Mesodermal cell (in vitro differentiated cells): ENCODE measurements around the gene NTF4.
"Not testable (repeated sequence)": the region's sequence is repeated elsewhere in the genome, so short reads cannot be mapped to it uniquely, and the experiment has no call there.

ENCODE experiments used
- H3K27ac ChIP-seq: 2 replicates; pipeline ENCODE4 v1.7.0; 2013; ENCODE audit warnings: mild to moderate bottlenecking, low read depth, low read length, moderate library complexity; ENCODE audit not compliant: severe bottlenecking
- H3K36me3 ChIP-seq: 2 replicates; pipeline ENCODE4 v1.7.1; 2013; ENCODE audit warnings: mild to moderate bottlenecking, low read length, moderate library complexity; ENCODE audit not compliant: control insufficient read depth, insufficient read depth
- H3K4me1 ChIP-seq: one replicate; pipeline ENCODE4 v1.7.1; 2013; ENCODE audit warnings: mild to moderate bottlenecking, low read length; ENCODE audit not compliant: insufficient read depth, control insufficient read depth, poor library complexity, severe bottlenecking
- H3K4me3 ChIP-seq: 2 replicates; pipeline ENCODE4 v1.7.0; 2013; ENCODE audit warnings: low read length, control low read depth, mild to moderate bottlenecking; ENCODE audit not compliant: insufficient read depth, poor library complexity, severe bottlenecking; ENCODE audit errors: extremely low read depth
- H3K9me3 ChIP-seq: 2 replicates; pipeline ENCODE4 v1.7.1; 2013; ENCODE audit warnings: mild to moderate bottlenecking, low read length, moderate library complexity; ENCODE audit not compliant: control insufficient read depth
- WGBS, 2 experiments: methylation state at CpG; one replicate each; pipeline ENCODE4 v1.1.5; 2013; ENCODE audit warnings: missing lambda C conversion rate in 2 of 2; ENCODE audit not compliant: insufficient coverage in 2 of 2; 5-methylcytosine and 5-hydroxymethylcytosine counted together

The NTF4 gene

DNA sequence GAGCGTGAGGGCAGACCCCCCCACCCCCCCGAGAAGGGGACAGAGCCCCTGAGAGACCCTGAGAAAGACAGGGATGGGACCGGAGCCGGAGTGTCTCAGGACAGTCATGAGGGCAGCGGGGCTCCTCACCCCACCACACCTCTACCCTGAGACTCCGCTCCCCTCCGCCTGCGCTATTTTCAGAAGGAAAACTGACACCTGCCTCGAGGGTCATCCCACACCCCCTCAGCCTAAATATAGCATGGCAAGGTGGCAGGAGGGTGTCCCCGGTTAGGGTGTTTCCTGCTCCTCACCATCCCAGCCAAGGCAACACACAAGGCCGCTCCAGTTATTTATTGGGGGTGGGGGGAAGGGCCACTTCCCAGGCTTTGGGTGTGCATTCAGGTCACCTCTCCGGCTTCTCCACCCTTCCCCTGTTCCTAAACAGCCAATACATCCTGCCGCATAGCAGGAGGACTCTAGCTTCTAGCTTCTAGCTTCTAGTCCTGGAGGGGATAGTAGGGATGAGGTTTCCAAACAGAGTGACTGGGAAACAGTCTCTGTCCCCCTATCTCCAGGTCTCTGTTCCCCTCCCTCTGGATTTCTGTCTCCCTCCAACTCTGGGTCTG lies 1.4 kb upstream of the NTF4 start:
- Histone ChIP-seq H3K4me1 (peaks cover 11% of the 10 kb centered on the region), H3K4me3 (no peak overlapping the region), H3K36me3 (no peaks in the 10 kb centered on the region), H3K9me3 (no peaks in the 10 kb centered on the region), H3K27ac (no peak overlapping the region)
- WGBS, 2 experiments = 89% methylated on average over 6 of the region's 13 CpGs; no CpG with 5 or more reads in 1 of the 2 experiments

DNA sequence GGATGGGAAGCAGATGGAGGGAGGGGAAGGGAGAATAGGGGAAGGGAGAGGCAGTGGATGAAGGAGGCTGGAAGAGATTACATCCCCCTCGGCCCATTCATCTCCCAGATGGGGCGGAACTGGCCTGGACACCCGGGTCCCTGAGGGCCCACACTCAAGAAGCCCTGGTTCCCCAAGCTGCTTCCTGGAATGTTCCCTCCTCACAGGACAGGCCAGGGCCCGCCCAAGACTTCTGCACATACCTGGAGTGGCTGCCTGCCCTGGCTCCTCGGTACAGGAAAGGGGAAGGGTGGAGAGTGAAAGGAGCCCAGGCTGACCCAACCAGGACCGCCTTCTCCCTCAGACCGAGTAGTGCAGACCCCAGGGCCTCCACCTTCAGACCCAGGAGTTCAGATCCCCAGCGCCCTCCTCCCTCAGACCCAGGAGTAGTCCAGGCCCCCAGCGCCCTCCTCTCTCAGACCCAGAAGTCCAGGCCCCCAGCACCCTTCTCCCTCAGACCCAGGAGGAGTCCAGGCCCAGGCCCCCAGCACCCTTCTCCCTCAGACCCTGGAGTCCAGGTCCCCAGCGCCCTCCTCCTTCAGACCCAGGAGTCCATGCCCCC lies 489 bp downstream of the NTF4 start:
- H3K4me3 ChIP-seq = peak overlapping the region; percentile 35
- no peaks in the 10 kb centered on the region for H3K36me3 ChIP-seq
- H3K9me3 ChIP-seq = no peaks in the 10 kb centered on the region
- WGBS, 2 experiments = 68 to 76% methylated on average over 4 to 8 of the region's 10 CpGs
- H3K27ac ChIP-seq = no peak overlapping the region
- peaks cover 11% of the 10 kb centered on the region for H3K4me1 ChIP-seq

DNA sequence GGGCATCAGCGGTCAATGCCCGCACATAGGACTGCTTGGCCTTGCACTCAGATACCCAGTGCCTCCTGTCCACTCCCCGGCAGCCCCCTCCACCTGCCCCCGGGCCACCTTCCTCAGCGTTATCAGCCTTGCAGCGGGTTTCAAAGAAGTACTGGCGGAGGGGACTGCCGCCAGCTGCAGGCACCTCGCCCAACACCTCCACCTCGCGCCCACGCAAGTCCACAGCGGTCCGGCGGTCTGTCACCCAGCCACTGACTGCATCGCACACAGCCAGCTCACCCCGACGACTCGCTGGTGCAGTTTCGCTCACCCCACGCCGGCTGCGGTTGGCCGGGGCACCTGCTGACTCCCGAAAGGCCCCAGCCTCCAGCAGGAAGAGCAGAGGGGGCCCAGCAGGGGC lies 3.2 kb downstream of the NTF4 start:
- no peak overlapping the region for H3K27ac ChIP-seq
- no peaks in the 10 kb centered on the region for H3K36me3 ChIP-seq
- H3K4me1 ChIP-seq = peaks cover 11% of the 10 kb centered on the region
- no peak overlapping the region for H3K4me3 ChIP-seq
- 84 to 91% methylated on average over 20 to 25 of the region's 25 CpGs for WGBS, 2 experiments
- no peaks in the 10 kb centered on the region for H3K9me3 ChIP-seq

DNA sequence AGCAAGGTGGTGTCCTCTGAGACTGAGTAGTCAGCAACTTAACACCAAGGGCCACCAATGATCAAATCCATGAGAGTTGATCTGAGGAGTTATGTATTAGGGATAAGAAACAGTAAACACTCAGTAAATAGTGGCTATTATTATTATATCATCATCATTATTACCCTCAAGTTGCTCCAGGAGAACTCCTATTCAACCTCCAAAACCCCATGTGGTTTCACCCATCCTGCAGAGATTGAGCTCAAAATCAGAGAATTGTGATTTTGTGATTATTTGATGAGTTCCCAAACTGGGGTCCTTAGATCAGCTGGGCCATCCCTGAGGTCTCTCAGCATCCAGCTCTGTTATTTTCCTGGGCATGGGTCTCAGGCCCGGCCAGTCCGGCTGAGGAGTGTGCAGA lies 3.6 kb downstream of the NTF4 start:
- no peak overlapping the region for H3K4me3 ChIP-seq
- no peak overlapping the region for H3K27ac ChIP-seq
- WGBS, 2 experiments = 80 to 89% methylated on average over 1 to 2 of the region's 2 CpGs
- H3K36me3 ChIP-seq = no peaks in the 10 kb centered on the region
- peaks cover 11% of the 10 kb centered on the region for H3K4me1 ChIP-seq
- H3K9me3 ChIP-seq = no peaks in the 10 kb centered on the region

DNA sequence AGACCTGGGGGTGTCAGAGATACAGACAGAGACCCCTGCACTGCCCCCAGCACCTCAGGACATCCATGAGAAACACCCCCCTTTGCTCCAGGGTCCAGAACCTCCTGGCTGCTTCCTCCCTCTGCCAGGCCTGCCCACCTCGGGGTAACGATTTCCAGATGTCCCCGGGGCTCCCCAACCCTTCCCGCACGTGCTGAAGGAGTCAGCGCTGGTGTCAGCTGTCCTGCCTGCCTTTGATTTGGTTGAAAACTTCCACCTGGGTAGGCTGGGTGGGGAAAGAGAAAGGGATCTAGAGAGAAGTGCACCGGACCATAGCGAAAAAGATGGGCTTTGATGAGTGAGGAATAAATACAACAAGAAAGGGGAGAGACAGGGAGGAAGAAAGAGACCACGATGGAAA lies 5.6 kb downstream of the NTF4 start:
- Histone ChIP-seq H3K9me3 (no peaks in the 10 kb centered on the region), H3K4me3 (no peak overlapping the region), H3K36me3 (no peaks in the 10 kb centered on the region), H3K4me1 (no peaks in the 10 kb centered on the region), H3K27ac (no peak overlapping the region)
- 93 to 96% methylated on average over 7 to 9 of the region's 9 CpGs for WGBS, 2 experiments

DNA sequence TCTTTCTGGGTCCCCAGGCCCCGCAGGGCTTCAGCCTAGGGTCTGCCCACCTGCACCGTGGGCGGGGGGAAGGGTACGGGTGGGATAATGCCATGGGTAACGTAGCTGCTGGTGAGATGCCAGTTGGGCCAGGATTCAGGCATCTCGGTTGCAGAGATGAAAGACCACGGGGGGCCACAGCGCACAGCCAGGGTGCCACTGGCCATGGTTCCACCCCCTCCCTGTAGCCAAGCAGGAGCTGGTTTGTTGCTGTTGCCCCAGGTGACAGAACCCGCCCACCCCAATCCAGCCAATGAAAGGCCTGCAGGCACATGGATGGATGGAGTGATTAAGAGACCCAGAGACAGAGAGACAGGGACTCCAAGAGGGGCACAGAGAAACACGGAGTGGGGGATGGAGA lies 6.1 kb downstream of the NTF4 start:
- no peak overlapping the region for H3K27ac ChIP-seq
- 80 to 81% methylated on average over 7 to 8 of the region's 10 CpGs for WGBS, 2 experiments
- no peaks in the 10 kb centered on the region for H3K36me3 ChIP-seq
- H3K4me3 ChIP-seq = no peak overlapping the region
- no peaks in the 10 kb centered on the region for H3K4me1 ChIP-seq
- H3K9me3 ChIP-seq = no peaks in the 10 kb centered on the region

DNA sequence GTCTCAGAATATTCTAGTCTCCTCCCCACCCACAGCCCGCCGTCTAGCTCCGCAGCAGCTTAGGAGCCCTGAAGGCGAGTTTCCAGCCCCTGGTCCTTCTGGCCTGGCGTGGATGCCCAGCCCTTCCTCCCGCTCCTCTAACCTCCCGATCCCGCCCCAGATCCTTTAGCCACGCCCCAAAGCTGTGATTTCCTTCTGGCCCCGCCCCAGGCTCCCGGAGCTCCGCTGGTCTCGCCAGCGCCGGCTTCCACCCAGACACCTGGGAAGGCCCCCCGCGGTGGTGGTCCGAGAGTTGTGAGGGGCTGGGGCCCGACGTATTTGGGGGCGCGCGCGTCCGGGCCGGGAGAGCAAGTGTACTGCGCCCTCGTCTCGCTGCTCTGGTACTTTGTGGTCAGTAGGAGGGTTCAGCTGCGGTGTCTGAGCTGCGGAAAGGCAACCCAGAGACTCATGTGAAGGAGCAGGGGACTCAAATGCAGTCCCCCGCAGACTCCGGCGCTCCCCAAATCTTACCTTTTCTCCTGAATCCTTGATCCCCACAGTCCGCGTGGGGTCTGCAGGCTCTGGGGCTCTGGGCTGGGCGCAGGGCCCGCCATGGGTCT lies 6.9 kb downstream of the NTF4 start, which contains the start of gene CGB7:
TSS of gene CGB7 (minus strand) at position 114 of the 599 bp plus-strand sequence. CDS start 2,374 bp downstream, outside the sequence.
- Histone ChIP-seq H3K27ac (no peak within 1 kb of the TSS), H3K9me3 (no peaks in the 10 kb centered on the region), H3K4me1 (no peaks in the 10 kb centered on the region), H3K36me3 (no peaks in the 10 kb centered on the region), H3K4me3 (peak within 1 kb of the TSS; percentile 44)
- 10 to 14% methylated on average over 29 to 31 of the region's 38 CpGs for WGBS, 2 experiments

DNA sequence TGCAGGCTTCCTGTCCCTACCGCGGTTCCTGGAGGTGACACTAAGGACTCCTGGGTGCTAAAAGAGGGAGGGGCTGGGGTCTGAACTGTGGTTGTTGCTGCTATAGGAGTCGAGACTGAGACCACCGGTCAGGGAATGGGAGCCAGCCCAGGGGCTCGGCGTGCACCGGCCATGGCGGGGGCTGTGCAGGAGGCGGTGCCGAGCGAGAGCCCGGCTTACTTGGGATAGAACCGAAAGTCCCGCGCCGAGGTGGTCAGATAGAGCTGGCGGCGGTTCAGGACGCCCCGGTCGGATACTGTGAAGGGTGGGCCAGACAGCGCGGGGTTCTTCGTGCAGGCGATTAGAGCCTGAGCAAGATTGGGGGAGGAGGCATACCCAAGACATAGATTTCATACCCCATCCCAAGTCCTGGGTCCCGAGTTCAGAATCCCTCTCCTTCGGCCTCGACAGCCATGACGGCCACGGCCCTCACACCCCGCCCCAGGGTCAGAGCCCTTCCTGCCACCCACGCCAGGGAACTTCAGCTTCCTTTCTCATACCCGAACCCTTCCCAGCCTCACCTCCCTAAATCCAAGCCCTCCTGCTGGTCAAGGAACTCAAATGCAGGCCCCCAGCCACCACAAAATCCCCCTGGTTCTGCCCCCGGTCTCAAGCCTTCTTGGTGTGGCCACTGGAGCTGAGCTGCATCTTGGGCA lies 7.6 kb downstream of the NTF4 start:
- H3K9me3 ChIP-seq, H3K4me1 ChIP-seq, H3K36me3 ChIP-seq, H3K27ac ChIP-seq: not testable (repeated sequence)
- 23 to 32% methylated on average over 11 to 25 of the region's 34 CpGs for WGBS, 2 experiments
- peak overlapping the region; percentile 44 for H3K4me3 ChIP-seq

DNA sequence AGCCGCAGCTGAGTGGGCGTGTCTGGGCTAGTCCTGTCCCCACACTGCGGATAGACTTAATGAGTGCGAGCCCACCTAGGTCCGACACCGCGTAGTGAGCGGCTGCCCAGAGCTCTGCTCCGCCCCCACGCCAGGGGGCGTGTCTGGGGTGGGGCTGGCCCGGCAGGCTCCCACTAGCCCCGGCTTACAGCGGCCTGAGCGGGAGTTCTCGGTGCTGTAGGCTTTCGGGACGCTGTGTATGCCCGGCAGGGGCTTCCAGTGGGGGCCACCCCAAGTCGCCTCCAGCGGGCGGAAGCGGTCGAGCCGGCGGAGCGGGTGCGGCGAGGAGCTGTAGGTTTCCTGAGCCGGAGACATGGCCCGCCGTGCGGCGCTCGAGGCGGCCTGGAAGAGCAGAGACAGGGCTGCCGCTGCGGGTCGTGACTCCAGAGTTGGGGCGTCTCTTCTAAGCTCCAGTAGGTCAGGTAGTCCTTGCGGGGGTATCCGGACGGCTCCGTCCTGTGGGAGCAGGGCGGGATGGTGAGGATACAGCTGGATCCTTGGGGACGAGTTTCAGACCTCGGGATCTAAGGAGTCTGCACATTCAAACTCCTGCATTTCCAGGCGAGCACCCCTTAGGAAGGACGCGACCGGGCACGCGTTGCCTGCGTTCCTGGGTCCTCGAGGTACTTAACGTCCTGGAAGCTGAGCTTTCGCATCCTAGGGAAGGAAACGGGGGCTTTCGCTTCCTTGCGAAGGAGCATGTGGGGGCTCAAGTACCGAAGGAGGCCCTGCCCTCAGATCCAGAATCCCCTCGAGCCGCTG lies 8.3 kb downstream of the NTF4 start:
- no peaks in the 10 kb centered on the region for H3K36me3 ChIP-seq
- peak overlapping the region; percentile 44 for H3K4me3 ChIP-seq
- H3K27ac ChIP-seq = no peak overlapping the region
- 3% methylated on average over 43 to 51 of the region's 63 CpGs for WGBS, 2 experiments
- H3K9me3 ChIP-seq = no peaks in the 10 kb centered on the region
- H3K4me1 ChIP-seq = no peaks in the 10 kb centered on the region

DNA sequence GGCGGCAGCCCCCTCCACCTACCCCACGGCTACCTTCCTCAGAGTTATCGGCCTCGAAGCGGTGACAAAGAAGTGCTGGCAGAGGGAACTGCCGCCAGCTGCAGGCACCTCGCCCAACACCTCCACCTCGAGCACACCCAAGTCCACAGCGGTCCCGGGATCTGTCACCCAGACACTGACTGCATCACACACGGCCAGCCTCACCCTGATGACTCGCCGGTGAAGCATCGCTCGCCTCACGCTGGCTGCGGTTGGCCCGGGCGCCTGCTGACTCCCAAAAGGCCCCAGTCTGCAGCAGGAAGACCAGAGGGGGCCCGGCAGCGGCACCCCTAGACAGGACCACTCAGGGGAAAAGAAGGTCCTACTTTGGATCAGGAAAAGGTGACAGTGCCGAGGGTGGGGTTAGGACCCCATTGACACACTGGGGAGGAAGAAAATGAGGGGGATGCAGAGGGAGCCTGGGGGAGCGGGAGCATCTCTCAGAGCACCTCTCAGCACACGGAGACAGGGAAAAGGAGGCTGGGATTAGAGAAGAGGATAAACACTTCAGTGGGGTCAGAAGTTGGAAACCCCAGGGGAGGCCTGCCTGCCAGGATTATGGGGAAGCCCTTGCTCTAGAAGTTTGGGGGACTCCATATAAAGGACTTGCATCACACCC lies 14.1 kb downstream of the NTF4 start:
- H3K27ac ChIP-seq, H3K4me1 ChIP-seq, H3K4me3 ChIP-seq, H3K36me3 ChIP-seq, H3K9me3 ChIP-seq: not testable (repeated sequence)
- WGBS, 2 experiments = 76 to 77% methylated on average over 18 to 21 of the region's 24 CpGs
